Spinal cord (tissue), 10 donors: ENCODE results near the gene GSTA4. TPM values are rescaled to one million over a fixed set of nuclear protein-coding genes. Genes with fewer than 3 reads are reported as not detected.

ENCODE experiments used
- DNase-seq, 6 donors: peaks; one replicate each; pipeline versions ENCODE4 v3.0.0 to v3.0.0-alpha.2; 2013 to 2015; ENCODE audit warnings: low spot score in 6 of 6, low read depth in 4 of 6
- H3K27ac ChIP-seq: one replicate; pipeline ENCODE4 v1.5.1; 2013; ENCODE audit warnings: low read depth, low read length, control low read depth
- H3K27me3 ChIP-seq: one replicate; pipeline ENCODE4 v1.6.1; 2013; ENCODE audit warnings: low read length; ENCODE audit not compliant: control insufficient read depth, insufficient read depth
- H3K36me3 ChIP-seq: one replicate; pipeline ENCODE4 v1.6.1; 2013; ENCODE audit warnings: low read length; ENCODE audit not compliant: control insufficient read depth, insufficient read depth
- H3K4me1 ChIP-seq: one replicate; pipeline ENCODE4 v1.6.1; 2013; ENCODE audit warnings: low read length; ENCODE audit not compliant: control insufficient read depth, insufficient read depth
- H3K4me3 ChIP-seq: one replicate; pipeline ENCODE4 v1.5.1; 2013; ENCODE audit warnings: low read depth, low read length, control low read depth
- H3K9me3 ChIP-seq: one replicate; pipeline ENCODE4 v1.6.1; 2013; ENCODE audit warnings: low read length; ENCODE audit not compliant: control insufficient read depth, insufficient read depth
- WGBS: methylation state at CpG from one replicate; pipeline ENCODE4 v1.1.5; 2013; ENCODE audit warnings: missing lambda C conversion rate; ENCODE audit not compliant: insufficient coverage; 5-methylcytosine and 5-hydroxymethylcytosine counted together
- polyA plus RNA-seq, 2 donors: library from polyadenylated mRNA; unstranded; fragments of 120-200 nt; gene quantifications; one replicate each; pipeline ENCODE4 v1.2.1, GENCODE V29; 2013; ENCODE audit not compliant: insufficient read length in 2 of 2
- total RNA-seq, 2 donors: library from RNA; depleted of rRNA in 1 of 2; stranded (reverse); fragments of 120-200 nt in 1 of 2; fragments of >200 nt in 1 of 2; gene quantifications; one replicate each; pipeline versions ENCODE4 v1.2.3 to v1.2.4, GENCODE V29; 2013 to 2014
- donor health status: healthy.

Gene GSTA4
- total and polyA plus RNA-seq, 4 donors = 98.8 to 177 (median 124) TPM

DNA sequence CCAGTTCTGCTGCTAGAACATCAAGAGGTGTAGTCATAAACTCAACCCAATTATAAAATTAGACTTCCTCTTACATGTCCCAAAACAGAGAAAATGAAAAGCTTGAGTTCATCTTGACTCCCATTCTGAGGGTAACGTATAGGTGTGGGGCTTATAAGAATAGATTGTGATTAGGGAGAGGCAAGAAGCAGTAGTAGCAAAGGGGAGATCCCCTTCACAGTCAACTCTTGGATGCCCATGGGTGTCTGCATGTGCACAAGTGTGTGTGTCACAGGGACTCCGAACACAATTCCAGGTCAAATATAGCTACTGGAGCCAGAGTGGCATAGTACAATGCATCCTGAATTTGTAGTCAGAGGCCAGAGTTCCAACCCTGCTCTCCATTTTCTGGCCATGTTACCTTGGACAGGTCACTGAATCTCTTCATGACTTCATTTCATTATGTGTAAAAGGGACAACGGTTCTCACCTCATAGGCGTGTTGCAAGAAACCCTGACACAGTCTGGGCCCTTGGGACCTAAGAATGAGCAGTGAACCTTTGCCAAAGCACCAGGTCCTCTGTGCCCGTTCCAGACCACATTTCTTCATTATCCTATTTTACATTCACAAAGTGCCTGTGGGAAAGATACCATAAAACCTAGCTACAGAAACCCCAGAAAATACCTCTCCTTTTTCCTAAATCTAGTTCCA lies 11.8 kb downstream of the GSTA4 start:
- 95% methylated on average over 5 of the region's 5 CpGs for WGBS
- Histone ChIP-seq H3K27me3 (no peaks in the 10 kb centered on the region), H3K27ac (no peak overlapping the region), H3K4me1 (no peaks in the 10 kb centered on the region), H3K36me3 (peaks cover 17% of the 10 kb centered on the region), H3K4me3 (no peak overlapping the region), H3K9me3 (no peaks in the 10 kb centered on the region)
- DNase-seq = no peak

DNA sequence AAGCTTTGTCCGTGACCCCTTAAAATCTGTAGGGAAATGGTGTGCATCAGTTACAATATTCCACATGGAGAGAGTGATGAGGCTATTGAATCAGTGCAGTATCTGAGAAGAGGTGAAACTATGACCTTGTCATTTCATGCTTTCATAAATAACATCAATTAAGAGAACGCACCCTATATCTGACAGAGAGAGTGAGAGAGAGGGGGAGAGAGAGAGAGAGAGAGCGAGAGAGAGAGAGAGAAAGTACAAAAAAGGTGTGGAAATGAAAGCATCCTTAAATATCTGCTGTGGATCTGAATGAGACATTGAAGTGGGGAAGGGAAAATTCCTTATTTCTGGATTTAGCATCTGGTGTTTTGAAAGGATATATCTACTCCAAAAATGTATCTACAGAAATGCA lies 12.4 kb downstream of the GSTA4 start:
- Histone ChIP-seq H3K9me3 (no peaks in the 10 kb centered on the region), H3K4me3 (no peak overlapping the region), H3K27me3 (no peaks in the 10 kb centered on the region), H3K36me3 (peaks cover 17% of the 10 kb centered on the region), H3K4me1 (no peaks in the 10 kb centered on the region), H3K27ac (no peak overlapping the region)
- no peak for DNase-seq
- no CpG with 5 or more reads among the region's 3 CpGs for WGBS

DNA sequence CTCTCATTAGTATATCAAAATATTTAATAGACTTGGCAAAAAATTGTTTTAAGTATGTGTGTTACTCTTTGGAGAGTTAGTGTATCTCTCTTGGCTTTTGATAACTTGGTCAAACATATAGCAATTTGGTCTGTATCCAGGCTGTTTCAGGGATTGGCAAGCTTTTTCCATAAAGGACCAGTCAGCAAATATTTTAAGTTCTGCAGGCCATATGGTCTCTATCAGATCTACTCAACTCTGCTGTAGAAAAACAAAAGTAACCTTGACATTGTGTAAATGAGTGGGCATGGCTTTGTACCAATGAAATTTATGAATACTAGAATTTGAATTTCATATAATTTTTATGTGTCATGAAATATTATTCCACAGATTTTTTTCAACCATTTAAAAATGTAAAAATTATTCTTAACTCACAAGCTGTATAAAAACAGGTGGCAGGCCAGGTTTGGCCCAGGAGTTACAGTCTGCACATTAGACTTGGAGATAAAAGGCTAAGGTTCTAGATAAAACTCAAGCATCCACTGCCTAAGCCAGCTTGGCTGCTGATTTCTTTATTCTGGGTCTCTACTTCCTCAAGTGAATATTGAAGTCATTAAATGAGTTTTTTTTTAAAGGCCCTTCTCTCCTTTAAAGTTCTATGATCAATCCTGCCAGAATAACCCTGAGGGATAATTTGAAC lies 13.7 kb downstream of the GSTA4 start:
- DNase-seq = no peak
- H3K27me3 ChIP-seq = no peaks in the 10 kb centered on the region
- no peaks in the 10 kb centered on the region for H3K4me1 ChIP-seq
- H3K4me3 ChIP-seq = no peak overlapping the region
- peaks cover 11% of the 10 kb centered on the region for H3K36me3 ChIP-seq
- H3K27ac ChIP-seq = no peak overlapping the region
- no peaks in the 10 kb centered on the region for H3K9me3 ChIP-seq

DNA sequence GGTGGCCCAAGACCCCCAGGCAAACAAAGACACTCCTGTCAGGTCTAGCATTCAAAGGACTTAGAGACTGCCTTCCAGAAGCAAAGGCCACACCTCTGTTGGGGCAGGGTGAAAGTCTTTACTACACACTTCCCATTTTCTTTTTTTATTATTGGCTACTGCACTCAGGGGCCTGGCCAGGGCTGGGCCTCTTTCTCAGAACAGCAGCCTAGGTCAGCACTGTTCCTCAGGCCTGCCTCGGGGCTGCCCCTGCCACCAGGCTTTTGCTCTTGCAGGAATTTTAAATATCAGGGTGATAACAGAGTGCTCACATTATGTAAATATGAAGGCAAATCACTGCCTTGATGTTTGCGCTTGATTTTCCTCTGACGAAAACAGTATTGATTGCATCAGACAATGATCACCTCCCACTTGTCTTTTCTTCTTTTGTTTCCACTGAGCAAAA lies 18.5 kb downstream of the GSTA4 start:
- Histone ChIP-seq H3K9me3 (no peaks in the 10 kb centered on the region), H3K36me3 (no peaks in the 10 kb centered on the region), H3K4me3 (no peak overlapping the region), H3K4me1 (no peaks in the 10 kb centered on the region), H3K27ac (no peak overlapping the region), H3K27me3 (no peaks in the 10 kb centered on the region)
- DNase-seq = no peak
- WGBS = no CpG with 5 or more reads among the region's 3 CpGs

DNA sequence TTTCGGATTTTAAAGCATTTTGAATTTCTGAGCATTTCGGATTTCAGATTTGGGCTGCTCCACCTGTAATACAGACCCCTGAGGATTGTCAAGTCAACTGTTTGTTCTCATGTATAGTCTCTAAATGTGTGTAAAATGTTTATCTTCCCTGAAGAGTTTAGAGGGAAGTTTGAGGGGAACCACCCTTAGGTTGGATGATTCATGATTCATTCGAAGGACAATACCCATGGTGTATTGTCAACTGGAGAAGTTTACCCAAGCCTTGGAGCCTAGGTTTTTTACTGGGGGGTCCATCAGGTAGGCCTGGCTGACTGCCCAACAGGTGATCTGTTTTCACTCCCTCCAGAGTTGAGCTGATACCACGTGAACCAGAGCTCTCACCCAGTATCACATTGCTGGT lies 18.9 kb downstream of the GSTA4 start:
- H3K4me1 ChIP-seq = no peaks in the 10 kb centered on the region
- no peak overlapping the region for H3K27ac ChIP-seq
- no peaks in the 10 kb centered on the region for H3K36me3 ChIP-seq
- H3K27me3 ChIP-seq = no peaks in the 10 kb centered on the region
- H3K9me3 ChIP-seq = no peaks in the 10 kb centered on the region
- WGBS = 66% methylated on average over 4 of the region's 4 CpGs
- no peak for DNase-seq
- no peak overlapping the region for H3K4me3 ChIP-seq

DNA sequence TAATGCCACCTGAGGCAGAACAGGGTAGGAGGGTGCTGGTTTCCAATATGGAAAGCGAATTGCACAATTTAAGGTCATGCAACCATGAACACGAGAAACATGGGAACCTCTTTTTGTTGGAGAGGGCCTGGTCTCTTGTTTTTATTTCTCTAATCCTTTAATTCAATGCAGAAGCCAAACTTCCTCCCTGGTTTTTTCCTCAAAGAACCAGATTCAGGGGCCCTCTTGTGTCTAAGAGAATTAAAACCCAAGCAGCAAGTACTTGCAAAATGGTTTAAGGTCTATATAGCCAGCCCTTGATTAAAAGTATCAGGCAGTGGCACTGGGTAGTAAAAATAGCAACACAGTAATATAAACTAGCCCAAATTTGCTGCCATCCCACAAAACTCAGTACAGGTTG lies 19.5 kb downstream of the GSTA4 start:
- no peaks in the 10 kb centered on the region for H3K36me3 ChIP-seq
- H3K4me1 ChIP-seq = no peaks in the 10 kb centered on the region
- peak in 1 of 6 donors; percentile 17 for DNase-seq
- no peaks in the 10 kb centered on the region for H3K27me3 ChIP-seq
- H3K9me3 ChIP-seq = no peaks in the 10 kb centered on the region
- no peak overlapping the region for H3K4me3 ChIP-seq
- no CpG with 5 or more reads among the region's 2 CpGs for WGBS
- no peak overlapping the region for H3K27ac ChIP-seq

DNA sequence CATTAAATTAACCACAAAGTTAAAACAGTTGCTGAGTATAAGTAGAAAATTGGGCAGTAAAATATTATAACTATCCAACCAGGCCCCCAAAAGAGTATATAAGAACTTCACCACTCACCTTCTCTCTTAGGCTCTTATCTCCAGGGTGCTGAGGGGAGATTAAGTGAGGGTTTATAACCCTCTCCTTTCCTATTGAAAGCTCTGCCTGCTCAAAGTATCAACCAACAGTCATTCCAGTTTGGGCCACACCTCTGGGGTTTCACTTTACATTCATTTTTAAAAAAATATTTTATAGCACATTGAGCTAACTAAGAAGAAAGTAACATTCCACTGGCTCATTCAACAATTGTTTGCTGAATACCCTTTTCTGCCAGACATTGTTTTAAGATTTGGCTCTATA lies 22.1 kb downstream of the GSTA4 start:
- Histone ChIP-seq H3K4me1 (no peaks in the 10 kb centered on the region), H3K9me3 (no peaks in the 10 kb centered on the region), H3K27me3 (no peaks in the 10 kb centered on the region), H3K27ac (no peak overlapping the region), H3K4me3 (no peak overlapping the region), H3K36me3 (no peaks in the 10 kb centered on the region)
- no peak for DNase-seq

DNA sequence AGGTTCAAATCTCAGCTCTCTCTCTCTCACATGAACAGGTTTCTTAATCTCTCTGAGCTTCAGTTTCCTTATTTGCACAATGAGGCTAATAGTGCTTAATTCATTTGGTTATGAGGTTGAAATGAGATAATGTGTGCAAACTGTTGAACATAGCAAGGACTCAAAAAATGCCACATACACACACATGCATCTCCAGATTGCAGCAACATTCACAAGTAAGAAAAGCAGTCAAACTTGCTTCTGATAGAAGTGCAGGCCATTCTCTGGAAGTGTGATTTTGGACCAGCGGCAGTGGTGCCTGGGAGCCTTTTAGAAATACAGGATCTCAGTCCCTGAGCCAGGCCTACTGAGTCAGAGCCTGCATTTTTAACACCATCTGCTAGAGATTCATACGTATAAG lies 25.7 kb downstream of the GSTA4 start:
- no peak for DNase-seq
- H3K27me3 ChIP-seq = no peaks in the 10 kb centered on the region
- H3K4me1 ChIP-seq = no peaks in the 10 kb centered on the region
- WGBS = 100% methylated on average over 2 of the region's 2 CpGs
- no peak overlapping the region for H3K27ac ChIP-seq
- no peaks in the 10 kb centered on the region for H3K36me3 ChIP-seq
- no peak overlapping the region for H3K4me3 ChIP-seq
- H3K9me3 ChIP-seq = no peaks in the 10 kb centered on the region

DNA sequence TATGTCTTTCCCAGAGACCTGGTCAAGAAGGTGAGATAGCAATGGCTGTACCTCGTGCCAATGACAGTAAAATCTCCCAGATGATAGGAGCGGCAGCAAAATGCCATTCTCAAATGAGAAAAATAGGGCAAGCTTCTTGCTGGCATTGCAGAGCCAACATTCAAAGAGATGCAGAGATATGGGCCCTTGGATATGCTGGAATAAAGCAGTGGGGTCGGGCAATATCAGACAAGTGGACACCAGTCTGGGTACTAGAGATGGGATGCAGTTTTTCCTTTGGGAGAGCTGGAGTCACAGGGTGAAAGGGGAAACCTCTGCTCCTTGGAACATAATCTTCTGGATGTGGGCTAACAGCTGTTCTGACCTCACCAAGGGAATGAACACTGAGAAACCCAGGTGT lies 29.0 kb downstream of the GSTA4 start:
- H3K4me1 ChIP-seq = no peaks in the 10 kb centered on the region
- H3K4me3 ChIP-seq = no peak overlapping the region
- no peak for DNase-seq
- H3K9me3 ChIP-seq = no peaks in the 10 kb centered on the region
- no peaks in the 10 kb centered on the region for H3K36me3 ChIP-seq
- no peaks in the 10 kb centered on the region for H3K27me3 ChIP-seq
- H3K27ac ChIP-seq = no peak overlapping the region
- WGBS = 93% methylated on average over 3 of the region's 3 CpGs

DNA sequence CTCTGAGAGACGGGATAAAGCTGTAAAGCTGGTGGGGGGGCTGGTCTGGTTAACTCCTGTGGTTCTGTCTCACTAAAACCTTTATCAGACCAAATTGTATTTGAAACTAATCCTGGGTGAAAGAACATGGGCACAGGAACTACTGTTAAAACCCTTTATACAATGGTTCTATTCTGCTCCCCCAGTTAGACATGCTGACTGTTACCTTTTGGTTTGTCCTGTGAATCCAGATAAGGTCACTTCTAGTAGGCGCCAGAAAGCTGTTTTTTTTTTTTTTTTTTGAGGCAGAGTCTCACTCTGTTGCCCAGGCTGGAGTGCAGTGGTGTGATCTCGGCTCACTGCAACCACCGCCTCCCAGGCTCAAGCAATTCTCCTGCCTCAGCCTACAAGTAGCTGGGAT lies 29.7 kb downstream of the GSTA4 start:
- Histone ChIP-seq H3K36me3 (no peaks in the 10 kb centered on the region), H3K27ac (no peak overlapping the region), H3K4me1 (no peaks in the 10 kb centered on the region), H3K27me3 (no peaks in the 10 kb centered on the region), H3K9me3 (no peaks in the 10 kb centered on the region), H3K4me3 (no peak overlapping the region)
- WGBS = 80% methylated on average over 1 of the region's 4 CpGs
- DNase-seq = no peak
